ENCODE results near the gene HSPA4. TPM values are rescaled to one million over a fixed set of nuclear protein-coding genes. Genes with fewer than 3 reads are reported as not detected.

Gene HSPA4
- total and polyA plus RNA-seq, 2 donors (not counting 1 experiment from before 2014, with no cell fraction given) = 18.1 to 95.0 TPM

DNA sequence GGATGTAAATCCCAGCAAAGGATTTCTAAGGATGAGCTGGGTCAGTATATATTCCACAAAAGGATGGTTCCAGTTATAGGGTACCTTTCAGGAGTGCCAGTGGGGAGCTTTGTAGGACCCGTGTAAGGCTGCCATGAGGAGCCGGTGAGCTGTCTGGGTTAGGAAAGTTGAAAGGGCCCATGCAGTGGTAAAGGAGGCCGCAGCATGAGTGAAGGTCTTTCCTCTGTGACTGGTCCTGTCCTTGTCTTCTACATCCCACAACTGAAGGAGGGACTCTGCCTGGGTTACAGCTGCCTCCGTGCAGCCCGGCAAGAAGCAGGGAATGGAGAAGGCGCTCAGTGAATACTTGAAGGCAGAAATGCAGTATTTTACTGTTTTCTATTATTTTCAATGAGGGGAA is 58.9 kb downstream of the HSPA4 start:
- no peak for TF ChIP-seq EZH2 (IDR thresholded peaks at IDR 0.05; ENCODE audit: borderline replicate concordance, insufficient read depth, low read depth, low read length, poor library complexity, severe bottlenecking)
- TF ChIP-seq, protein P1, sequence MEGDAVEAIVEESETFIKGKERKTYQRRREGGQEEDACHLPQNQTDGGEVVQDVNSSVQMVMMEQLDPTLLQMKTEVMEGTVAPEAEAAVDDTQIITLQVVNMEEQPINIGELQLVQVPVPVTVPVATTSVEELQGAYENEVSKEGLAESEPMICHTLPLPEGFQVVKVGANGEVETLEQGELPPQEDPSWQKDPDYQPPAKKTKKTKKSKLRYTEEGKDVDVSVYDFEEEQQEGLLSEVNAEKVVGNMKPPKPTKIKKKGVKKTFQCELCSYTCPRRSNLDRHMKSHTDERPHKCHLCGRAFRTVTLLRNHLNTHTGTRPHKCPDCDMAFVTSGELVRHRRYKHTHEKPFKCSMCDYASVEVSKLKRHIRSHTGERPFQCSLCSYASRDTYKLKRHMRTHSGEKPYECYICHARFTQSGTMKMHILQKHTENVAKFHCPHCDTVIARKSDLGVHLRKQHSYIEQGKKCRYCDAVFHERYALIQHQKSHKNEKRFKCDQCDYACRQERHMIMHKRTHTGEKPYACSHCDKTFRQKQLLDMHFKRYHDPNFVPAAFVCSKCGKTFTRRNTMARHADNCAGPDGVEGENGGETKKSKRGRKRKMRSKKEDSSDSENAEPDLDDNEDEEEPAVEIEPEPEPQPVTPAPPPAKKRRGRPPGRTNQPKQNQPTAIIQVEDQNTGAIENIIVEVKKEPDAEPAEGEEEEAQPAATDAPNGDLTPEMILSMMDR (IDR thresholded peaks at IDR 0.05) = no peak
- no peak overlapping the region for H3K4me3 Mint-ChIP-seq
- H3K27ac ChIP-seq (ENCODE audit: low read length in 2 of 2) = no peak overlapping the region
- CTCF ChIA-PET = interaction anchor here (0.6 to 2.5 kb wide), 25 partner anchors 9 to 1712 kb away, joined by 3 to 16 read pairs (median 3); partner anchors contain the start of gene SHROOM1
- H3K4me3 ChIP-seq (ENCODE audit: control extremely low read depth in 1 of 5, extremely low read depth in 1 of 5, insufficient read depth in 1 of 5, low read depth in 2 of 5, low read length in 4 of 5) = no peak overlapping the region
- H3K27me3 ChIP-seq (replicated peaks in 1 of 4; ENCODE audit: control extremely low read depth in 1 of 4, control insufficient read depth in 3 of 4, insufficient read depth in 4 of 4, low read length in 3 of 4) = no peaks in the 10 kb centered on the region
- no peaks in the 10 kb centered on the region for H3K36me3 ChIP-seq (replicated peaks in 1 of 2; ENCODE audit: control extremely low read depth in 1 of 2, control insufficient read depth in 1 of 2, extremely low read depth in 1 of 2, insufficient read depth in 2 of 2, low read length in 1 of 2)
- H3K9ac ChIP-seq (ENCODE audit: low read length) = no peak overlapping the region
- peaks cover 64% of the 10 kb centered on the region for H3K4me1 Mint-ChIP-seq
- H3K4me2 ChIP-seq (replicated peaks; ENCODE audit: low read depth, low read length, poor library complexity, severe bottlenecking) = peak overlapping the region; percentile 54
- DNase-seq (no peak), ATAC-seq (ENCODE audit: low read depth) (no peak)
- no peaks in the 10 kb centered on the region for H3K9me3 ChIP-seq (ENCODE audit: control extremely low read depth in 1 of 3, control insufficient read depth in 2 of 3, insufficient read depth in 1 of 3, low read length in 2 of 3)
- H2AFZ ChIP-seq (ENCODE audit: insufficient read depth, low read depth, low read length, poor library complexity, severe bottlenecking) = peak overlapping the region; percentile 73
- H3K27ac Mint-ChIP-seq = no peak overlapping the region
- H3K4me1 ChIP-seq (ENCODE audit: control insufficient read depth in 2 of 2, insufficient read depth in 2 of 2, low read length in 2 of 2) = peaks cover 42 to 45% of the 10 kb centered on the region in 2 donors
- H3K27me3 Mint-ChIP-seq = no peaks in the 10 kb centered on the region
- H3K9me3 Mint-ChIP-seq (ENCODE audit: insufficient read depth) = no peaks in the 10 kb centered on the region
- intact Hi-C loops (cut with micrococcal nuclease) = loop anchor here (1.0 to 10.0 kb wide), 5 partner anchors 312 to 1034 kb away; partner anchors contain the start of gene FSTL4
- POLR2A ChIA-PET = interaction anchor here (0.6 kb wide), 1 partner anchor 755 kb away, joined by 5 read pairs; no protein-coding TSS in a partner anchor
- H4K20me1 ChIP-seq (ENCODE audit: control insufficient read depth, insufficient read depth, low read length, poor library complexity, severe bottlenecking) = no peaks in the 10 kb centered on the region
- WGBS (ENCODE audit: insufficient coverage) = 92% methylated on average over 3 of the region's 6 CpGs
- H3K79me2 ChIP-seq (ENCODE audit: control insufficient read depth, insufficient read depth, low read length) = peaks cover 4% of the 10 kb centered on the region

DNA sequence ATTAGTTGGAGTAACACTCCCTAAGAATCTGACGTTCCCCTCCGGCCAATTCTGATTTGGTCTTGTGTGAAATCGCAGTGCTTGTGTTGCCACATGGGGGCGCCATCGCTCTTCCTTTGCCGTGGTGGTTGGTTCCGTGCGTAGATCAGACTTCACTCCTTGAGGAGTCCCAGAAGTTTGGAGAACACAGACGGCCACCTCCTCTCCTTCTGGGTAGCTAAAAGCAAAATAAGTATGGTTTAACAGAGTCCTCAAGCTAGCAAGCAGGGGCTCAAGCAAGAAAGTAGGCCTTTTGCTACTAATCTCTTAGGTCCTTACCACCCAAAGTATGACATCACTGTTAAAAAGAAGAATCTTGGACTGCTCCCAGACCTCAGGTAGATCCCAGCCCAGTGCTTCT is 59.5 kb downstream of the HSPA4 start:
- Histone ChIP-seq H3K4me2 (replicated peaks; ENCODE audit: low read depth, low read length, poor library complexity, severe bottlenecking) (peak overlapping the region; percentile 54), H3K27ac (ENCODE audit: low read length in 2 of 2) (no peak overlapping the region), H3K9me3 (ENCODE audit: control extremely low read depth in 1 of 3, control insufficient read depth in 2 of 3, insufficient read depth in 1 of 3, low read length in 2 of 3) (no peaks in the 10 kb centered on the region), H3K9ac (ENCODE audit: low read length) (no peak overlapping the region), H4K20me1 (ENCODE audit: control insufficient read depth, insufficient read depth, low read length, poor library complexity, severe bottlenecking) (no peaks in the 10 kb centered on the region), H3K4me1 (ENCODE audit: control insufficient read depth in 2 of 2, insufficient read depth in 2 of 2, low read length in 2 of 2) (peaks cover 37 to 39% of the 10 kb centered on the region in 2 donors), H3K4me3 (ENCODE audit: control extremely low read depth in 1 of 5, extremely low read depth in 1 of 5, insufficient read depth in 1 of 5, low read depth in 2 of 5, low read length in 4 of 5) (no peak overlapping the region), H3K36me3 (replicated peaks in 1 of 2; ENCODE audit: control extremely low read depth in 1 of 2, control insufficient read depth in 1 of 2, extremely low read depth in 1 of 2, insufficient read depth in 2 of 2, low read length in 1 of 2) (no peaks in the 10 kb centered on the region), H3K27me3 (replicated peaks in 1 of 4; ENCODE audit: control extremely low read depth in 1 of 4, control insufficient read depth in 3 of 4, insufficient read depth in 4 of 4, low read length in 3 of 4) (no peaks in the 10 kb centered on the region), H2AFZ (ENCODE audit: insufficient read depth, low read depth, low read length, poor library complexity, severe bottlenecking) (peak overlapping the region; percentile 73), H3K79me2 (ENCODE audit: control insufficient read depth, insufficient read depth, low read length) (peaks cover 4% of the 10 kb centered on the region)
- DNase-seq = peak; percentile 88
- TF ChIP-seq, protein P1 (IDR thresholded peaks at IDR 0.05) = peak; percentile 97
- TF ChIP-seq EZH2 (IDR thresholded peaks at IDR 0.05; ENCODE audit: borderline replicate concordance, insufficient read depth, low read depth, low read length, poor library complexity, severe bottlenecking) = no peak
- H3K27ac Mint-ChIP-seq = peak overlapping the region; percentile 0
- H3K4me3 Mint-ChIP-seq = no peak overlapping the region
- POLR2A ChIA-PET = interaction anchor here (0.6 kb wide), 1 partner anchor 755 kb away, joined by 5 read pairs; no protein-coding TSS in a partner anchor
- WGBS (ENCODE audit: insufficient coverage) = 0% methylated on average over 5 of the region's 9 CpGs
- ATAC-seq (ENCODE audit: low read depth) = peak; percentile 60
- peaks cover 59% of the 10 kb centered on the region for H3K4me1 Mint-ChIP-seq
- intact Hi-C loops (cut with micrococcal nuclease) = loop anchor here (1.0 to 10.0 kb wide), 5 partner anchors 311 to 1034 kb away; partner anchors contain the start of gene FSTL4
- no peaks in the 10 kb centered on the region for H3K27me3 Mint-ChIP-seq
- no peaks in the 10 kb centered on the region for H3K9me3 Mint-ChIP-seq (ENCODE audit: insufficient read depth)
- CTCF ChIA-PET = interaction anchor here (0.6 to 2.5 kb wide), 25 partner anchors 8 to 1030 kb away, joined by 3 to 16 read pairs (median 3); no protein-coding TSS in a partner anchor

All from B cell (primary cell).